Stimulated activated CD4-positive, alpha-beta T cell treated with anti-CD3 and anti-CD28 coated beads, Interleukin-4, amount 100 ng/mL, for 1 hour (primary cell): ENCODE data around the gene HAPLN1.

Experiments used
- DNase-seq: peaks from one replicate; pipeline ENCODE4 v3.0.0-alpha.2; 2020

HAPLN1 gene

DNA sequence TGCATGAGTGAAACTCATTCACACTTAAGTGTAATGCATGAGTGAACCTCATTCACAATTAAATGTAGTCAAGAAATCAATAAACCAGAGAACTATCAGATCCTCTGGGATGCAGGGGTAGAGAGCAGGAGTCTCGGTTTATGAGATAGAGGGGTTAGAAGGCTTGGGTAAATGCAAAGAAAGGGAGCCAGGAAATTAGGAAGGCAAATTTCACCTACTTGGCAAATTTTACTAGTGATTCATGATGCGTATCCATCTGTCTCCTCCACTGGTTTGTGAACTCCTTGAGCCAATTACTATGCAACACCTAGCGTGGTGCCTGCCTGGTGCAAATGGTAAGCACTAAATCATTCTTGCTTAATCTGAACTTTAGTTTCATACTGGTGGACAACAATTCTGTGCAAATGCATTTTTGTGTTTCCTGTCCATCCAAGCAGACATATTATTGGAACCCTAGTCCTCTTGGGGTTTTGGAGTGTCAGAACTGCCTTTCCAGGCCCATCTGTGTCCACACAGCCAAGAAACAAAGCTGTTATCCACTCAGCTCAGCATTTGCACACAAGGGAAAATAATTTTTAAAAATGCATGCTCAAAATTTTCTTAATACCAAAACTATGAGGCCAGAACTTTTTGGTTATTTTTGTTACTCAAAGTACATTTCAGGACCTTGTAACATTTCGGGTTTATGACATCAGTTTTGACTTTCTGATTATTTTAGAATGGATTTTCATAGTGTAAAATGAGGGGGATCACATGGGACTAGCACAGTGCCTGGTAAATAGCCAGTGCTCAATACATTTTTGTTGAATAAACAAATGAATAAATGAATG is 5.2 kb downstream of the HAPLN1 start:
- DNase-seq = no peak

DNA sequence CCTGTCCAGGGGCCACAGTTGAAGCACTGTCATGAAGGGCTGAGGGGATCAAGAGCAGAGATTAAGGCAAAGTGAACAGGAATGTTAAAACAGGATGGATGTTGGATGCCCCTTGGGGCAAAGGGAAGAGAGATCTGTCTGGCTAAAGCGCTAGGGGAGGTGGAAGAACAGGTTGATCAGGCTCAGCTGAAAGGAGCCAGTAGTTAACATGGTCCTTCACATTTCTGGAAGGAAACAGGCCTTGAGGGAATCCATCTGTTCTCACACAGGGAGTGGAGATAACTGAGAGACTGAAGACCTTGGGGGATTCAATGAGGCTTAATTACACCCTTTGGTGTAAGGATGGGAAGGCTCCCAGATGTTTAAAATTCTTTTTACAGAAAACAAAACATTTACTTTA is 5.8 kb downstream of the HAPLN1 start:
- no peak for DNase-seq

DNA sequence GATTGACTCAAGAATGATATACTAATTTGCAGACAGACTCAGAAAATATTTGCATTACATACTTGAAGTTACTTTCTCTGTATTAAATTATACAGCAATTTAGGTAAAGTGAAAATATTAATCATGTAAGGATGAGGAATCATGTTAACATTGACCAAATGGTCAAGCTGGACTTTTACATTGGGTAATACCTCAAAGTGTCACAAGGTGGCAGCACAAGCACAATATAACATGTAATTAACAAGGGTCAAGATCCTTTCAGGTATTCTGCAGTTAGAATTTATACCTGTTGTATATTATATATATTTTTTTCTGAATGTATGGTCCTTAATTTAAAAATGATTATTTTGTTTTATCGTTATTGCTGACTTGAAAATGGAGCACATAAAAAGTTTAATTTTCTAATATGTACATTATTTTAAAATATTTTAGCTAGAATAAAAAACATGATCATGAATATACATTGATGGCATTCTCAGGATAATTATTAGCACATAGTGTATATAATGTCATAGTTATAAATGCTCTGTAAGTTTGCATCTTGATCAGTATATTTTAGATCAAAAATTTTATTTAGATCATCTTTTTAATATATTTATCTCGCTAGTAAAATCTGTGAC is 8.6 kb downstream of the HAPLN1 start:
- DNase-seq = no peak

DNA sequence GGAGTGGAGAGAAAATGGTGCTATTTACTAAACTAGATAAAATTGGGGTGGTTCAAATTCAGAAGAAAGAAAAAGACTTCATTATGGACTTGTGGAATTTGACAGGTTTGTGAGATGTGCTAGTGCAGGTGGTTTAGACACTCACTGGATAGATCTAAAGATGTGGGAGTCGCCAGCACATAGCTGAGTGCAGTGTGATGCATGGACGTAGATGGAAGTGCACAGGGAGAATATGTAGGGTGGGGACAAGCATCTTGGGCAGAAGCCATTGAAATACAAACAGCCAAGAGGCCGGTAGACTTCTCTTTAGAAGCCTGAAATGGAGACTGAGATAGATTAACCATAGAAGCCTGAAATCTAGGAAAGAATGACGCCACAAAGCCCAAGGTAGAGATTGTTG is 10.7 kb downstream of the HAPLN1 start:
- no peak for DNase-seq

DNA sequence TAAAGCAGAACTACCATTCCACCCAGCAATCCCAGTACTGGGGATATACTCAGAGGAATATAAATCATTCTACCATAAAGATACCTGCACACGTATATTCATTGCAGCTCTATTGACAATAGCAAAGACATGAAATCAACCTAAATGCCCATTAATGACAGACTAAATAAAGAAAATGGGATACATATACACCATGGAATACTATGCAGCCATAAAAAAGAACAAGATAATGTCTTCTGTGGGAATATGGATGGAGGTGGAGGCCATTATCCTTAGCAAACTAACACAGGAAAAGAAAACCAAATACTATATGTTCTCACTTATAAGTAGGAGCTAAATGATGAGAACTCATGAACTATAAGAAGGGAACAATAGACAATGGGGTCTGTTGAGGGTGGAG is 12.5 kb downstream of the HAPLN1 start:
- no peak for DNase-seq

DNA sequence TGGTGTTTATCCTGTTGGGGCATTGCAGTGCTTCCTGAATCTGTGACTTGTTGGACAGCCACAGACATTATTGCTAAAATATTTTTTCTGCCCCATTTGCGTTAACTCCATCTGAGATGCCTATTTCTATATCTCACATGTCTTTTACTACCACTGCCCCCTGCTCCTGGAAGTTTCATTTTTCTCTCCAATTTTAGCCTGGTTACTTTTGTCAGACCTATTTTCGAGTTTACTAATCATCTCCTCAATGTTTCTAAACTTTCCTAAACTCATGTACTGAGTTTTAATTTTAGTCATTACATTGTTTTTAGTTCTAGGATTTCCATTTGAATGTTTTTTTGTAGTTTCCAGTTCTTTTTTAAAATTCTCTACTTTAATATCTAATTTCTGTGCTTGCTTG is 17.6 kb downstream of the HAPLN1 start:
- no peak for DNase-seq

DNA sequence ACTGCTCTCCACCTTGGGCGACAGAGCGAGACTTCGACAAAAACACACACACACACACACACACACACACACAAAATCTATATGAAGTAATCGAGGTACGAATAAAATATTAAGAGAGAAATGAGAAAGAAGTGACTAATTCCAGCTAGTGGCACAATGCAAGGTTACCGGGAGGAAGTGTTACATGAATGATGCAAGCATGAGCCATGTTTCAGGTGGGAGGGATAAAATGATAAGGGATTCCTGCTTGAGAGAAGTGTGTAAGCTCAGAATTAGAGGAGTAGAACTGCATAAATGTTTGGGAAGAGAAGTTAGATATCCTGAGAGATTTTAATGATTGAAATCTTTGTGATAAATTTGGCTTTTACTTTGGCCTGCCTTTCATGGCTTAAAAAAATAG is 18.8 kb downstream of the HAPLN1 start:
- no peak for DNase-seq

DNA sequence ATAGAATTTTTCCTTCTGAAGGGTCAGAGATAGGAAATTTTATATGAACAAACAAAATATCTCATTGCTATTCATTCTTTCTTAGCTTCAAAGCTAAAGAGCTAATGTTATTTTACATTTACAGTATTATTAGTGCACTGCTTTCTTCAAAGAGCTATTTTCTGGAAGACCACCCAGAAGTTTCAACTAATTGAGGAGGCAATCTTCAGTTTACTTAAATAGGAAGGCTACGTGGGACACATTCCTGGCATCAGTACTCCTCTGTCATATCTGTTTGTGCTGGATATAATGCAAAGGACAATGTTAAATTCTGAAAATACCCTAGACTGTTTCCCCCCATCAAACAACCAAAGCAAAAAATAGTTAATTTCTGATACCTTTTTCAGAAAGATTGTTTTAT is 30.8 kb downstream of the HAPLN1 start:
- no peak for DNase-seq

DNA sequence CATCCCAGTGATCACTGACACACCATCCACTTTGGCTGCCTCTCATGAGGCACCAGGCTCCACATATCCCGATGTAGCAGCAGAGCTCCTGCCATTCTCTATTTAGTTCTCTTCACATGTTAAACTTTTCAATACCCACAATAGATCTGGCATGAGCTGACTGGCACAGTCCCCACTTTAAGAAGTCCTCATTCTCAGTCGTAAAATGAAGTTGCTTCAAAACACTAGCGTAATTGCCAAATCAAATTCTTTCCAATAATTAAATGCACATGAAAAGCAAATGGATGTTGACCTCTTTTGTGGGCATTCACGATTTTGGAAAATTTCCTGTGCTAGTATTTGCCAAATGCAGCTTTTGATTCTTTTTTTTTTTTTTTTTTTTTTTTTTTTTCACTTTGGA is 32.4 kb downstream of the HAPLN1 start:
- no peak for DNase-seq

DNA sequence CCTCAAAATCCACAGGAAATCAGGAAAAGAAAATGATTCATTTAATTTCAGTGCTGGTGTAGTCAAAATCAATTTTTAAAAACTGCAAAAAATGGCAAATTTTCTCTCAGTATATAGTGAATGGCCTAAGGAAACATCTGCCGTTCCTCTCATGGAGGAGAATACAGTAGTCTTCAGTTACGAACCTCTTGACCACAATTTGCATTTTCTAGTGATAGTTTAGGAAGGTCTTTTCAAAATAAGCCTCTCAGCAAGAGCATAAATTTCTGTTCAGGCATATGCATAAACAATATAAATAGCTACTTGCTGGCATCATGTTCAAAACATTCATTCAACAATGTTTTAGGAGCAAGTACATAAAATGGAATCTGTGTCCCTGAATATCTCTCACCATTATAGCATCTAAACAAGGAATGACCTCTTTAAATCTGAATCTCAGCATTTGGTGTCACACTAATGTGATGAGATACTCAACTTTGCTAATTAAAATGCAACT is 33.5 kb downstream of the HAPLN1 start:
- no peak for DNase-seq

DNA sequence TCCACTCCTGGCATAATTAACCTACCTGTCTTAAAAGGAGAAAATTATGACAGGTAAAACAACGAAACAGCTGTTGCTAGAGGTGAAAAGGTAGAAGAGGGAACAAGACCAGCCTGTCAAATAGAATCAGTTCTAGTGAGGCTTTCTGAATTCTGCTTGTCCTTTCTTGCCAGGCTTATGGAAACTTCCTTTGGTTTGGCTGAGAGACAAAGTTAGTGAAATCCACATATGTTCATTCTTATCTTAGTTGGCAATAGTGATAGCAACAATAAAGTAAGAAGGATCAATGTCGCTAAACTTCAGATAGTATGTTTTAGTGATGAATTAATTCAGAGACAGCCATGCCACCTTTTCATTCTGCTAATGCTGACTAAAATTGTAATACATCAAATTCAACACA is 34.4 kb downstream of the HAPLN1 start:
- DNase-seq = no peak

DNA sequence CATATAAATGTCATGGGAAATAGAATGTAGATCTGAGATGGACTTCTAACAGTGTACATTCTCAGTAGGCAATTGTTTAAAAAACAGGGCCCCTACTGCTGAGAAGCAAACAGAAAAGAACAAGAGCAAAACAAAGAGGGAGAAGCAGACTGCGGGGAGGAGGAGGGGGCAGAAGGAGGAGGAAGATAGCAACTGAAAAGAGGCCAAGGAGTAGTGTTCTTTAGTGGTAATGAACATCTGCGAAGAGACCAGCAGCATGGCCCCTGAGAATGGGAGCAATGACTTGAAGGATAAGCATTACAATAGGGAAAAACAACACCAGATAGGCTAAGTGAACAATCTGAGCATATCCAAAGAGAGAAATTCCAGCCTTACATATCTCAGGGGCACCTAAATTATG is 36.8 kb downstream of the HAPLN1 start:
- no peak for DNase-seq

DNA sequence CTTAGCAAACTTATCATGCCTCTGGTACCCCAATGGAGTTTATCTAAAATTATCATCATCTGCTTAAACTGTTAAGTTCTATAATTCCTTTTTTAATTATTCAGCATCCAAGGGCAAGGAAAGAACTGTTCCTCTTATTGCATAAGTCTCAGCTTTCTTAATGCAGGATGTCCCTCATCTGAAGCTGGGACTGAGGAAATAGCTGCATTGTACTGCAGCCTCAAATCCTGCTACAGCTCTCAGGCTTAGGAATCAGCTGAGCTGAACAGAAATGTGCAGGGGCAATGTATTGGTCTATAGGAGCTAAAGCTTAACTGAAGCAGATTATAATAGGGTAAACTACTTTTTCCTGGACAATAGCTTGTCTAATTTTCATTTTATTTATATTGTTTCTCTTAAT is 48.0 kb downstream of the HAPLN1 start:
- DNase-seq = no peak

DNA sequence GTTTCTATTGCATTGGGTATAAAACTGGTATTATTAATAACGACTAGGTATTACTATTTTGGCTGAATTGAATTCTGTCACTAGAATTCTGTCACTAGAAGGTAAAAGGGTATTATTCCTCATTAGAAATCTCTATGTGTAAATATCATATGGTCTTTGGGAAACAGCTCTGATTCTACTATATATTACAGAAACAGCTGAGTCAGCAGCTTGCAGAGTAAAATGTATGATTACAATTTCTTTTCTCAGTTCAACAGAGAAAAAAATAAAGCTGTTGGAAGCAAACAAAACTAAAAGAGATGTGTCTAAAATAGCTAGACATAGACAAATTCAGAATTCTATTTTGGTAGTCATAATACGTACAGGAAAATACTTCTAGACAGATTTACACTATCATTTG is 48.5 kb downstream of the HAPLN1 start:
- DNase-seq = no peak

DNA sequence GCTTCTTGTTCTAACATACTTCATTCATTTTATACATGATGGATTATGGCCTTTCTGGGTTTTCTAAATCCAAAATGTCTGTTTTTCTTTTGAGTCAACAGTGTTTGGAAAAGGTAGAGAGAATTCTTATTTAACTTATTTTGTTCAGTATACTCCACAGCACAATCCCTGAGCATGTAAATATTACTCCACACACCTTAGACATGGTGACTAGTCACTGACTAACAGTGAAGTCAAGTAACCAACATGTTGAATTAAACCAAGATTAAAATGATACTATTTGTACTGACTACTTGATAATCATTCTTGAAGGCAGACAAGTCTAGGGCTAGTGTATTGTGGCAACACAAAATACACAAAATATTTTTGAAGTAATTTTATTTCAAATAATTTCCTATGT is 55.0 kb downstream of the HAPLN1 start:
- DNase-seq = no peak

DNA sequence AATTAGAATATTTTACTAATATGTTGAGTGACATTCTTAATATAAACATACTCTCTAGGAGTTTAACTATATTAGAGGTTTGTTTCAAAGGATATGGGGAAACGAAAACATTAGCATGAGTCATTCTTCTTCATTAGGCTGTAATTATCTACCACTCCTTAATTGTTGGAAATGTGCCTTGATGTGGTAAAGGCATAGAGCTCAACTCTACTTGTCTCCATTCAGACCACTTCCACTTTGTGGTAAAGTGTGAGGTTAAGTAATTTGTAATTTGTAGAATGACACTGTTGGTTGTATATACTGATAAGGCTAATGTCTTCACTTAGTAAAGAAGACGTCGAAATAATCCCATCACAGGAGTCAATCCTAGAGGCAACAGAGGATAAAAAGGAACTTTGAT is 58.1 kb downstream of the HAPLN1 start:
- no peak for DNase-seq

DNA sequence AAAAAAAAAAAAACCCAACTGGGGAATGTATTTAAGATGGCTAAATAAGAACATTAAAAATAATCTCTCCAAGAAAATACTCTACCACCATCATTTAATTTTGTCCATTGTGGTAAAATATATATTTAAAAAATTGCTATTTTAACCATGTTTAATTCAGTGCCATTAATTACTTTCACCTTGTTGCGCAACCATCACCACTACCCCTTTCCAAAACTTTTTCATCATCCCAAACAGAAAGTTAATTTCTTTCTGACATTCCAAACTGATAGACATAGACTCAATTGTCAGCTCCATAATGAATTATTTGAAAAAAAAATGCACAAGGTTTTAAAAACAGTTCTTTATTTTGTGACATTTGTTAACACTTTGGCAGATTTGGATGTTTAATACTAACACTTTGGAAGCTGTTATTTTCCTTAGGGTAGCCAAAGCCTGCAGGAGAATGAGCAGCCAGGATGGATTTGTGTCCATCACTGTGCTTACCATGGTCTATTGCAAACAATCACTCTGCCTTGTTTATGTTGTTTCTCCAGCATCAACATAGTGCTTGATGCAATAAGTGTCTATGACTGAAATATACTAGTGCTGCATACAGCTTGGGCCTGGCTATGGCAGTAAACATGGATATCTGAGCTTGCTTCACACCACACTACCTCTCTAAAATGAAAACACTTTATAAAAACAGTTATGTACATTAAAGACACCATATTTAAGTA is 62.7 kb downstream of the HAPLN1 start:
- DNase-seq = no peak

DNA sequence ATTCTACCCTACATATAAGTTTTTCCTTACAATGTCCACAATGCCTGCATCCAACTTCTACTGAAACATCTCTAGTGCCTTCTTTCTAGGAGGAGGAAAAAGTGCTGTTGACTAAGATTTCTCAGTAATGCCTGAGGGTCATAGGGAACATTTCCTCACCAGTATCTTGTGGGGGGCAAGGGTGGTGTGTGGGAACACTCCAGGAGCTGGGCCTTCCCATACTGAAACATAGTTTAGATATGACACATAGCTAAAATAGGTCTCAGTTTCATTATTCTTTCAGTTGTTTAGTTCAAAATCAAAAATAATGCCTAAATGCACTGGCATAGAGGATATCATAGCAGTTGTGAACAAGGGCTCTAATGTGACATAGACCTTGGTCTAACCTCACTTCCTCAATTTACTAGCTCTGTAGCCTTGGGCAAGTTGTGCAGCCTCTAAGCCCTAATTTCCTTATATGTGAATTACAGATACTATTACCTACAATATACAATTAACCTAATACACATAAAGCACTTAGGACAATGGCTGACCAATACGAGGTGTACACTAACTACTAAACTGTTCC is 66.1 kb downstream of the HAPLN1 start:
- DNase-seq = no peak

DNA sequence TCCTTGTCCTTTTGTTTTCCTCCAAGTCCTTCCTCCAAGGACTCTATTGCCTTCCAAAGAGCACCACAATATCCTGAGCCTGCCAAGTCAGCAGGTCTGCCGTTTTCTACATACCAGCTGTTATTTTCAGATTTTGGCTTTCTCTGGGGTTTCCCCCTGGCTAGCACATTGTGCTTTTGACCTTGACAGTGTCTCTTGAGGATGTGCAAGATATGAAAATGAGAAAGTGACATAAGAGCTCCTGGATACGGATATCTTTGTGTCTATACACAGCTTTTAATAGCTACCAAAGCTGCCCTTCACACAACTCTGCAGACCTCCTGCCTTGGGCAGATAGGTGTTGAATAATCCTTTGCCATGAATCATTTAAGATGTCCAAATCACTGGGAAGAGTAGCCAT is 67.0 kb downstream of the HAPLN1 start:
- no peak for DNase-seq

DNA sequence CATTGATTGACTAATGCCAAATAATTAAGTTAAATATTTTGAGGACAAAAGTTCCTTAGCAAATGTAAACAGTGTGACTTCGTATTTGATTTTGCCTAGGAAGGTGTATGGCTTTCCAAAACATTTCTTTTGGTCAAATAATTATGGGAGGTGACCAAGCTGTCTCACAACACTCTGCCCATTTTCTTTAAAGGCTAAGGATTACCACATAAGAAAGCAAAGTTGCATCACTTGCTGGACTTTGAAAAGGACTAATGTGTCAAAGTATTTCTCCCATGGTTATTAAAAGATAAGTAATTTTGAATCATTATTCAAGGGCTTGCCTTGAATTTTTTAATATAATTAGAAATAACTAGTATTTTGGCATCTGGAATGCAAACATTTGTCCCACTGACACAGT is 74.7 kb downstream of the HAPLN1 start:
- no peak for DNase-seq

DNA sequence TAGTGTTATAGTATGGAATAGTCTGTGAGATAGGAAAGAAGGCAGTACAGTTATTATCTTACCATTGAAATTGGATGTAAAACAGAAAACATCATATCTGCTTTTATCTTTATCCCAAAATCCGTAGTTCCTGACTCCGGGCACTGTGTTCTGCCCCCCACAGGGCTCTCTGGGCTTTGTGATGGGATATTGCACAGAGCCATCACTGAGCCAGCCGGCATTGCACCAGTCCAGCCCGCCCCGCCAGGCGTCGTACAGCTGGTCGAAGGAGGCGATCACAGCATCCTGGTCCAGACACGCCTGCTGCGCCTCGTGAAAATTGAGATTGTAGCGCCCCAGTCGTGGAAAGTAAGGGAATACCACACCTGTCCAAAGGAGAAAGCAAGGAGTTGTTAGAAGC is 76.4 kb downstream of the HAPLN1 start:
- DNase-seq = no peak

DNA sequence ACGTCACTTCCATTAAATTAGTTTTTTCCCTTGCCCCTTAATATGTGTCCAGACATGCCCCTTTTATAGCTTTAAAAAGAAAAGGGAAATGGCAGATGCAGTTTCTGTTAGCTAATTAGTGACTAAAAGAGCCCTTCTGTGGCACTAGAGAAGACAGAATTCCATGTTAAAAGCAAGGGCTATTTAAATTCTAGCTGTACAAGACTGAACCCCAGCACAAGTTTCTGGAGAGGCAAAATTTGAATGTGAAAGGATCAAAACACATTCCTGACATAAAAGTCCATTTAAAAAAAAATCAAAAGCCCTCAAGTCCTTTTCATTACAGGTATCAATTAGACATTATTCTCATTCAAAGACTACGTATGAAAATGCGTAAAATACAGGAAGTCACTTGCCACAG is 78.7 kb downstream of the HAPLN1 start:
- no peak for DNase-seq

DNA sequence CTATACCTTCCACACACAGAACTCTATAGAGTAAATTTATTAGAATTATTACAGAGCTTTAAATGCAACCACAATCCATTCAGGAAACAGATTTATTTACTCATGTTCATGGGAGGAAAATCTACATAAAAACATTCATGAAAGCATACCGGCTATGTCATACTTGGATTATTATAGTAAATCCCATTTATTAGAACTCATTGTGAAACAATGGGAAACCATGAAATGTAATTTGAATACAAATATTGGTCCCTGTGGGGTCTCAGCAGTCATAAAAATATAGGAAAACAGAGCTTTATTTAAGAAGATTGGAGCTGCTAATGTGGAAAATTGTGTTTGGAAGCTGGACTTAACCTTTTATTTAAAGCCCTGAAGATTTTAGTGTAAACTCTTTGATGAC is 80.7 kb downstream of the HAPLN1 start:
- DNase-seq = no peak

DNA sequence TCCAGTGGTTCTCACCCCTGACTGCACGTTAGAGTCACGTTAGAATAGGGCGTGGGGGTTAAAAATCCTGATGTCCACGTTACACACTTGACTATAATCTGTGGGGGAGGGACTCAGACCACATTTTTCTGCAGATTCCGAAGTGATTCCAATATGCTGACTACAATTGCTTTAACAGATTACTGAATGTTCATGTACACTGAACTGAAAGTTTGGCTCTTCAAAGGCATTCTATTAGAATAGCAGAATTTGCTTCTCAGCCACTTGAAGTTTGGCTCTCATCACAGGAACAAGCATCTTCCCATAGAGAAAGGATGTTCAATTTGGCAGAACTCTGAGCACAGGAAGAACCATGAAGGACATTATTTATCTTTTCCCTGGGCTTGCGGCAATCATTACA is 84.5 kb downstream of the HAPLN1 start:
- DNase-seq = no peak
